GM12875 (cell line): ENCODE measurements around the gene AP2M1.
A peak's percentile ranks its signal among the peaks of the same experiment; 100 is the strongest.

Experiments used
- H3K4me3 ChIP-seq: one replicate; pipeline ENCODE4 v1.5.1; 2011; ENCODE audit warnings: low read depth, low read length, control low read depth
- CTCF ChIP-seq: IDR thresholded peaks from 2 replicates; pipeline ENCODE4 v1.5.1; 2011; ENCODE audit warnings: low read depth, mild to moderate bottlenecking, control low read depth, inconsistent platforms, low read length, moderate library complexity, borderline replicate concordance; ENCODE audit not compliant: insufficient read depth

AP2M1 gene

GRCh38 chr3:184175506-184175905 lies 851 bp downstream of the AP2M1 start:
- TF ChIP-seq CTCF = no peak
- peak overlapping the region; percentile 78 for H3K4me3 ChIP-seq

GRCh38 chr3:184175981-184176376 lies 1.3 kb downstream of the AP2M1 start:
- H3K4me3 ChIP-seq = peak overlapping the region; percentile 78
- TF ChIP-seq CTCF = no peak

GRCh38 chr3:184176377-184177330 lies 2.0 kb downstream of the AP2M1 start:
- peak overlapping the region; percentile 11 for H3K4me3 ChIP-seq
- no peak for TF ChIP-seq CTCF

- TF ChIP-seq CTCF = no peak
- no peak overlapping the region for H3K4me3 ChIP-seq
Observed at GRCh38 chr3:184177331-184177731, 2.7 kb downstream of the AP2M1 start.

- no peak for TF ChIP-seq CTCF
- no peak overlapping the region for H3K4me3 ChIP-seq
Observed at GRCh38 chr3:184177767-184178306, 3.2 kb downstream of the AP2M1 start.

- TF ChIP-seq CTCF = no peak
Observed at GRCh38 chr3:184178521-184179138, 4.0 kb downstream of the AP2M1 start.

More at GRCh38 chr3:184178521-184179138, 4.0 kb downstream of the AP2M1 start:
- no peak overlapping the region for H3K4me3 ChIP-seq
